DOHH2 (cell line): ENCODE measurements around the gene CNTNAP2.

Experiments
- H3F3A ChIP-seq: fragments of 200-600 bp; sonication (generic), shearing (Covaris generic); 2 replicates; pipeline ENCODE4 v1.6.0; 2016; ENCODE audit warnings: antibody characterized with exemption, mild to moderate bottlenecking; ENCODE audit not compliant: control insufficient read depth, insufficient read depth
- H3K27ac ChIP-seq: fragments of 200-600 bp; sonication (generic); 2 replicates; pipeline ENCODE4 v1.5.1; 2014; ENCODE audit warnings: low read depth, mild to moderate bottlenecking, low read length, moderate library complexity
- H3K27me3 ChIP-seq: fragments of 200-600 bp; sonication (generic); 2 replicates; pipeline ENCODE4 v1.6.1; 2014; ENCODE audit warnings: mild to moderate bottlenecking, low read length, mixed read lengths; ENCODE audit not compliant: control insufficient read depth
- H3K36me3 ChIP-seq: fragments of 200-600 bp; sonication (generic); 2 replicates; pipeline ENCODE4 v1.6.1; 2014; ENCODE audit warnings: mild to moderate bottlenecking, low read length, moderate library complexity, mixed read lengths; ENCODE audit not compliant: control insufficient read depth
- H3K4me1 ChIP-seq: fragments of 200-600 bp; sonication (generic); 2 replicates; pipeline ENCODE4 v1.6.1; 2014; ENCODE audit warnings: mild to moderate bottlenecking, low read length, mixed read lengths; ENCODE audit not compliant: control insufficient read depth
- H3K4me2 ChIP-seq: fragments of 200-600 bp; sonication (generic); 2 replicates; pipeline ENCODE4 v1.6.0; 2014; ENCODE audit warnings: mild to moderate bottlenecking, low read length, moderate library complexity
- H3K4me3 ChIP-seq: fragments of 200-600 bp; sonication (generic); 2 replicates; pipeline ENCODE4 v1.5.1; 2014; ENCODE audit warnings: mild to moderate bottlenecking, low read length, mixed read lengths
- H3K79me2 ChIP-seq: fragments of 200-600 bp; sonication (generic); 2 replicates; pipeline ENCODE4 v1.6.1; 2014; ENCODE audit warnings: mild to moderate bottlenecking, low read length, mixed read lengths; ENCODE audit not compliant: control insufficient read depth
- H3K9me2 ChIP-seq: fragments of 200-600 bp; sonication (generic); replicated peaks from 2 replicates; pipeline ENCODE4 v1.6.1; 2014; ENCODE audit warnings: mild to moderate bottlenecking, low read length, mixed read lengths; ENCODE audit not compliant: control insufficient read depth
- H3K9me3 ChIP-seq: fragments of 200-600 bp; sonication (generic); 2 replicates; pipeline ENCODE4 v1.6.1; 2014; ENCODE audit warnings: antibody characterized with exemption, low read length, mixed read lengths; ENCODE audit not compliant: control insufficient read depth, insufficient read depth
- H4K20me1 ChIP-seq: fragments of 200-600 bp; sonication (generic); 2 replicates; pipeline ENCODE4 v1.6.0; 2014; ENCODE audit warnings: low read depth, mild to moderate bottlenecking, antibody characterized with exemption, low read length, moderate library complexity; ENCODE audit not compliant: control insufficient read depth, insufficient read depth
- EZH2phosphoT487 ChIP-seq: fragments of 200-600 bp; sonication (generic); IDR thresholded peaks from 2 replicates; pipeline ENCODE4 v1.6.1; 2017; ENCODE audit warnings: borderline replicate concordance, mild to moderate bottlenecking, antibody characterized with exemption, low read length, moderate library complexity, mixed read lengths
- TF ChIP-seq, protein P1 (sequence below): fragments of 200-600 bp; sonication (generic); IDR thresholded peaks from one replicate; pipeline ENCODE4 v1.5.1; 2014; ENCODE audit warnings: antibody characterized with exemption, mild to moderate bottlenecking, low read depth, low read length; ENCODE audit not compliant: poor library complexity, severe bottlenecking

The CNTNAP2 gene

DNA sequence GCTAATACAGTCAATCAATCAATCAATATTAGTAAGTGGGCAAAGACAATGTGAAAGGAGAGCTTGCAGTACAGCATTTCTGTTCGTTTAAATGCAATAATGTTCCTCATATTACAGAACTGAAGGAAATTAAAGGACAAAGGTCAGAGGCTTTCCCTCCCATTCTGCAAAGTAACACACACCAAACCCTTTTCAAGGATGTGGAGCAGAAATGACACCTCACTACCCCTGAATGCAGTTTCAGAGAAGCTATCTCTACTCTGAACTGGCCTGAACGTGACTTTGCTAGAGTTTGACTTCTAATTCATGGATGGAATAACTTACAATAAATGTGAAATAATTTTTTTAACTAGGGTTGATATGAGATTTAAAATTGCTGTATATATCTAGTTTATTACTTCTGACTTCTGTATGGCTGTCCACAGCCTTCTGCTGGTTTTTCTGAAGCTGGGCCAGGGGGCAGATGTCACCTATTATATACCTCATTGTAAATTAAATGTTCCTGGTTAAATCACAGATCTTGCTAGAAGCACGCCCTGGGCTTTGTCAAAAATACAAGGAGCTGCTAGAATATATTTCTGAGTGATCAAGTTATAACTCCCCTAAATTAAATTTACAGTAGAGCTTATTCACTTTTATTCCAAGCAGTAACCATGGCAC, 2317.1 kb downstream of the CNTNAP2 start:
- no peak overlapping the region for H3K27ac ChIP-seq
- no peaks in the 10 kb centered on the region for H3K9me3 ChIP-seq
- no peak overlapping the region for H3K4me2 ChIP-seq
- no peak overlapping the region for H3K4me3 ChIP-seq
- no peaks in the 10 kb centered on the region for H3K36me3 ChIP-seq
- TF ChIP-seq, protein P1, sequence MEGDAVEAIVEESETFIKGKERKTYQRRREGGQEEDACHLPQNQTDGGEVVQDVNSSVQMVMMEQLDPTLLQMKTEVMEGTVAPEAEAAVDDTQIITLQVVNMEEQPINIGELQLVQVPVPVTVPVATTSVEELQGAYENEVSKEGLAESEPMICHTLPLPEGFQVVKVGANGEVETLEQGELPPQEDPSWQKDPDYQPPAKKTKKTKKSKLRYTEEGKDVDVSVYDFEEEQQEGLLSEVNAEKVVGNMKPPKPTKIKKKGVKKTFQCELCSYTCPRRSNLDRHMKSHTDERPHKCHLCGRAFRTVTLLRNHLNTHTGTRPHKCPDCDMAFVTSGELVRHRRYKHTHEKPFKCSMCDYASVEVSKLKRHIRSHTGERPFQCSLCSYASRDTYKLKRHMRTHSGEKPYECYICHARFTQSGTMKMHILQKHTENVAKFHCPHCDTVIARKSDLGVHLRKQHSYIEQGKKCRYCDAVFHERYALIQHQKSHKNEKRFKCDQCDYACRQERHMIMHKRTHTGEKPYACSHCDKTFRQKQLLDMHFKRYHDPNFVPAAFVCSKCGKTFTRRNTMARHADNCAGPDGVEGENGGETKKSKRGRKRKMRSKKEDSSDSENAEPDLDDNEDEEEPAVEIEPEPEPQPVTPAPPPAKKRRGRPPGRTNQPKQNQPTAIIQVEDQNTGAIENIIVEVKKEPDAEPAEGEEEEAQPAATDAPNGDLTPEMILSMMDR = no peak
- TF ChIP-seq EZH2phosphoT487 = no peak
- no peaks in the 10 kb centered on the region for H3K4me1 ChIP-seq
- no peaks in the 10 kb centered on the region for H4K20me1 ChIP-seq
- no peaks in the 10 kb centered on the region for H3K79me2 ChIP-seq
- H3K9me2 ChIP-seq = no peaks in the 10 kb centered on the region
- H3F3A ChIP-seq = no peaks in the 10 kb centered on the region
- peaks cover 4% of the 10 kb centered on the region; the same call in 1 of the 2 replicates for H3K27me3 ChIP-seq

DNA sequence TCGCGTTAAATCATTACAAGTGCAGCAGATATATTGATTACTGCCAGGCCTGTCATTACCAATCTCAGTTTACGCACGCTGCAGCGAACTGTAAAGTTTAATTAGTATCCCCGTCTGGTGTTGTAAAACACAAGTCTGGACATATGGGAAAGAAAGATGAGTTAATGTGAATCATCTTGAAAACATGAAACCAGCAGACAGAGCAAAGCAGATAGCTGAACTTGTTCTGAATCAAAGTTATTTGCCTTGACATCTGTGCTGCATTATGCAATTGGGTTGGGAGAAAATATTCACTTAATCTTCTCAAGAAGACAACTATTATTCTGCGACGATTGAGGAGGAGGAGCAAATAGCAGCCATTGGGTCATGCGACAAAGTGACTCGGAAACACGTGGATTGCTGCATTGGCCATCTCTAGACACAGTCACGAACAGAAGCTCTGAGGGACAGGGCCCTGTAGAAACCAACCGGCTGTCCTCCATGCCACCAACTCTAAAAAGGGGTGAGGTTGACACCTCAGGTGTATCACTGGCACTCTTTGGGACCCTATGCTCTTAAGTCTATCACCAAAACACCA, 2317.7 kb downstream of the CNTNAP2 start:
- Histone ChIP-seq H3K4me2 (no peak overlapping the region), H3K36me3 (no peaks in the 10 kb centered on the region), H4K20me1 (no peaks in the 10 kb centered on the region), H3F3A (no peaks in the 10 kb centered on the region), H3K27me3 (peaks cover 4% of the 10 kb centered on the region; the same call in 1 of the 2 replicates), H3K4me3 (no peak overlapping the region), H3K79me2 (no peaks in the 10 kb centered on the region), H3K9me3 (no peaks in the 10 kb centered on the region), H3K27ac (no peak overlapping the region), H3K4me1 (no peaks in the 10 kb centered on the region), H3K9me2 (no peaks in the 10 kb centered on the region)
- TF ChIP-seq, protein P1 = no peak
- no peak for TF ChIP-seq EZH2phosphoT487

DNA sequence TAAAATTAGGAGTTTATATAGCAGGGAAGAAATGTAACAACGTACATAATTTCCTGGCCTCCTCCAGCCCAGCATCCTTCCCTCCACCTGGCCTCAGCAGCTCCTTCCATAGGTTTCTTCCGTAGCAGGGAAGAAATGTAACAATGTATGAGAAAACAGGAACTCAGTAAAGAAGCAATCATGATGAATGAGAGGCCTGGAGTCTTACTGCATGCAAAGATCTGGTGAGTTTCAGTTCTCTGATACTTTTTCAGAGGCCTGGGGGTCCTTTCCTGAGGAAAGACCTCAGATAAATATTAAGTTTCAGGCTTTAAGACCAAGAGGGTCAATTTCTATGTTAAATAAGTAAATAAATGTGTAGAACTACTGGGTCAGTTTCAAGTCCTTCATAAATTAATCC, 2318.3 kb downstream of the CNTNAP2 start:
- H3K4me1 ChIP-seq = no peaks in the 10 kb centered on the region
- H4K20me1 ChIP-seq = no peaks in the 10 kb centered on the region
- H3K4me2 ChIP-seq = no peak overlapping the region
- peaks cover 4% of the 10 kb centered on the region; the same call in 1 of the 2 replicates for H3K27me3 ChIP-seq
- TF ChIP-seq, protein P1 = no peak
- TF ChIP-seq EZH2phosphoT487 = no peak
- no peak overlapping the region for H3K27ac ChIP-seq
- H3K79me2 ChIP-seq = no peaks in the 10 kb centered on the region
- H3K36me3 ChIP-seq = no peaks in the 10 kb centered on the region
- no peaks in the 10 kb centered on the region for H3K9me3 ChIP-seq
- H3F3A ChIP-seq = no peaks in the 10 kb centered on the region
- H3K4me3 ChIP-seq = no peak overlapping the region
- H3K9me2 ChIP-seq = no peaks in the 10 kb centered on the region
